ENCODE data around the gene TPSAB1.
"Not testable (repeated sequence)": the region's sequence is repeated elsewhere in the genome, so short reads cannot be mapped to it uniquely, and the experiment has no call there.

TPSAB1 gene

DNA sequence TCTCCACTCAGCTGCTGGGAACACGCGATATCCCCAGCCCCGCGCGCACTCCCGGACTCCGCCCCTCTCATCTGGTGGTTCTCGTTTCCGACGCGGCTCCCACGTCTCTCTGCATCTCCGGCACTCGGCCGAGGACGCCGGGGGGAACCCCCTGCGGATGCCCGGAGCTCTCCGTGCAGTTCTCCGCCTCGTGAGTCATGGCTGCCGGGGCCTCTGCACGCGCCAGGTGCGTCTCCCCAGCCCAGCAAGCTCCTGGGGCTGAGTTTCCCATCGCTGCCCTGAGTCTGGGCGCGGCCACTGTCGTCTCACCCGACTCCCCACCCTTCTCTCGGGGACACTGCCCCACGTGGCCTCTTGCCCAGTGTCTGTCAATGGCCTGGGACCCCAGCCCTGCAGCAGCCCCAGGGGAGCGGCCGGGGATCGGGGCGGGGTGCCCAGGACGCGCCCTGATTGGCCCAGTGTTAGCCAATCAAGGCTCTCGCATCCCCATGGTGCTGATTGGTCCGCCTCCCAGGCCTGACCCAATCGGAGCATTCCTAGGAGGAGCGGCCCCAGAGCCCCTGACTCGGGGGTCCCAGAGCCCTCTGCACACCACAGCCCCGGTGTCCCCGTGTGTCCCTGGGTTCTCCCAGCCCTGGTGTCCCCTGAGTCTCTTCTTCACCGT lies 13.3 kb downstream of the TPSAB1 start:
- DNase-seq: not testable (repeated sequence)

- DNase-seq: not testable (repeated sequence)
Observed at GRCh38 chr16:1254821-1255220, 14.3 kb downstream of the TPSAB1 start.

- not testable (repeated sequence) for DNase-seq
Observed at GRCh38 chr16:1255276-1256122, 15.0 kb downstream of the TPSAB1 start, which contains the start of gene TPSD1. TSS of gene TPSD1 (plus strand) at chr16:1256069. CDS start at chr16:1256281, 212 bp downstream.

DNA sequence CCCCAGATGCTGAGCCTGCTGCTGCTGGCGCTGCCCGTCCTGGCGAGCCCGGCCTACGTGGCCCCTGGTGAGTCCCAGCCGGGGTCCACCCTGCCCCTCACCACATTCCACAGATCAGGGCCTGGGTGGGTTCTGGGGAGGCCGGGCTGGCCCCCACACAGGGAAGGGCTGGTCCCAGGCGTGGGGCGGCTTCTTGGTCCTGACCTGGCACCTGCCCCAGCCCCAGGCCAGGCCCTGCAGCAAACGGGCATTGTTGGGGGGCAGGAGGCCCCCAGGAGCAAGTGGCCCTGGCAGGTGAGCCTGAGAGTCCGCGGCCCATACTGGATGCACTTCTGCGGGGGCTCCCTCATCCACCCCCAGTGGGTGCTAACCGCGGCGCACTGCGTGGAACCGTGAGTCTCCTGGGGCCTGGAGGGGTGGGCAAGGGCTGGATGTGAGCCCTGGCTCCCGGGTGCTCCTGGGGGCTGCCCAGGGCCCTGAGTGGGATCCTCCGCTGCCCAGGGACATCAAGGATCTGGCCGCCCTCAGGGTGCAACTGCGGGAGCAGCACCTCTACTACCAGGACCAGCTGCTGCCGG lies 15.9 kb downstream of the TPSAB1 start:
- DNase-seq: not testable (repeated sequence)

DNA sequence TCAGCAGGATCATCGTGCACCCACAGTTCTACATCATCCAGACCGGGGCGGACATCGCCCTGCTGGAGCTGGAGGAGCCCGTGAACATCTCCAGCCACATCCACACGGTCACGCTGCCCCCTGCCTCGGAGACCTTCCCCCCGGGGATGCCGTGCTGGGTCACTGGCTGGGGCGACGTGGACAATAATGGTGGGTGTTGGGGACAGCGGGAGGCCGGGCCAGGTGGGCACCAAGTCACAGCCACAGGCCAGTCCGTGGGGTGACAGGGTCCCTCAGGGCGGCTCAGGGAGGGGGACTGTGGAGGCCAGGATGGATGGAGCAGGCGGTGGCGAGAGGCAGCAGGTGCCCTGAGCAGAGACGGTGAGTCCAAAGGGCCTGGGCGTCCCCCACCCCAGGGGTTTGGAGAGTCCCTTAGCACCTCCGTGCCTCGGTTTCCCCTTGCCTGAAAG lies 16.4 kb downstream of the TPSAB1 start:
- DNase-seq: no peak

DNA sequence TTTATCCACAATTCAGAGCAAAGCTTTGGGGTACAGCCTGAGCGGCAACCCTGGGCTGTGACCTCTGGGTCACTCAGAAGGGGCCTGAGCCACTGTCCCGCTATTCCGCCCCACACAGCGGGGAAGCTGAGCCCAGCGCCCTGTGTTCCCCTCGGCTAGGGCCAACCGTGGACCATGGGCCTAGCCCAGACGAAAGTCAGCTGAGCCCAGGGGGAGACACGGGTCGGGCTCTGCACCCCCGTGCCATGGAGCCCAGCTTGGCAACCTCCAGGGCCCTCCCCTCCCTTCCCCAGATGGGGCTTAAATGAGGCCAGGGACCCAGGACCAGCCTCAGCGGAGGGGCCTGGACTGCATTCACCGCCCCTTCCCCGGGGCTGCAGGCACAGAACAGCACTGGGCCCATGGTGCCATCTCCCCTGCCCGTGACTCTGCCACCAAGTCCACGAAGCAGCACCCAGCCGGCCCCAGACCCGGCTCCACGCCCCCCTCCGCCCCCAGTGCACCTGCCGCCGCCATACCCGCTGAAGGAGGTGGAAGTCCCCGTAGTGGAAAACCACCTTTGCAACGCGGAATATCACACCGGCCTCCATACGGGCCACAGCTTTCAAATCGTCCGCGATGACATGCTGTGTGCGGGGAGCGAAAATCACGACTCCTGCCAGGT lies 17.2 kb downstream of the TPSAB1 start:
- no peak for DNase-seq

DNA sequence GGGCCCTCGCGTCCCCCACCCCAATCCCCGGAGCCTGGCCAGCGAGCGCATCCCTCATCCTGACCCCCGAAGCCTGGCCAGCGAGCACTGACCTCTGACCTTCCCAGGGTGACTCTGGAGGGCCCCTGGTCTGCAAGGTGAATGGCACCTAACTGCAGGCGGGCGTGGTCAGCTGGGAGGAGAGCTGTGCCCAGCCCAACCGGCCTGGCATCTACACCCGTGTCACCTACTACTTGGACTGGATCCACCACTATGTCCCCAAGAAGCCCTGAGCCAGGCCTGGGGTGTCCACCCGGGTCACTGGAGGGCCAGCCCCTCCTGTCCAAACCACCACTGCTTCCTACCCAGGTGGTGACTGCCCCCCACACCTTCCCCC lies 17.7 kb downstream of the TPSAB1 start:
- no peak for DNase-seq

GRCh38 chr16:1258906-1259759 lies 18.6 kb downstream of the TPSAB1 start:
- no peak for DNase-seq

- no peak for DNase-seq
Observed at GRCh38 chr16:1259760-1260068, 19.2 kb downstream of the TPSAB1 start.

GRCh38 chr16:1260101-1260680 lies 19.7 kb downstream of the TPSAB1 start:
- no peak for DNase-seq

- DNase-seq: no peak
Observed at GRCh38 chr16:1261131-1261892, 20.8 kb downstream of the TPSAB1 start.

- no peak for DNase-seq
Observed at GRCh38 chr16:1262210-1262845, 21.8 kb downstream of the TPSAB1 start.

GRCh38 chr16:1262846-1263221 lies 22.3 kb downstream of the TPSAB1 start:
- no peak for DNase-seq

GRCh38 chr16:1263591-1264344 lies 23.3 kb downstream of the TPSAB1 start:
- DNase-seq: no peak

DNA sequence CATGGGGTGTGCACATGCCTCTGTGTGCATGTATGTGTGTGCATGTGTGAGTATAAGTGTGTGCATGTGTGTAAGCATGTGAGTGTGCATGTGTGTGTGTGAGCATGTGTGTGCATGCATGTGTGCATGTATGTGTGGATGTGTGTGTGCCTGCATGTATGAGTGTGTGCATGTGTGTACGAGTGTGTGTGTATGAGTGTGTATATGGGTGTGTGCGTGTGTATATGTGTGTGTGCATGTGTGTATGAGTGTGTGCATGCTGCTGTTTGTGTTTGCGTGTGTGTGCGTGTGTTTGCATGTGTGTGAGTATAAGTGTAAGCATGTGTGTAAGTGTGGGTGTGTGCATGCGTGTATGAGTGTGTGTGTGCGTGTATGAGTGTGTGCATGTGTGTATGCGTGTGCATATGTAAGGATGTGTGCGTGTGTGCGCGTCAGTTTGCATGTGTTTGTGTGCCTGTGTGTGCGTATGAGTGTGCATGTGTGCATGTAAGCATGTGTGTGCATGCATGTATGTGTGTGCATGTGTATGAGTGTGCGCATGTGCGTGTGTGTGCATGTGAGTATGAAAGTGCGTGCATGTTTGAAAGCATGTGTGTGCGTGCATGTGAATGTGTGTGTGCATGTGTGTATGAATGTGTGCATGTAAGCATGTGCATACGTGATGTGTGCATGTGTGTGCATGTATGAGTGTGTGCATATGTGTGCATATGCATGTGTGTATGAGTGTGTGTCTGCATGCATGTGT lies 24.0 kb downstream of the TPSAB1 start:
- DNase-seq: no peak

DNA sequence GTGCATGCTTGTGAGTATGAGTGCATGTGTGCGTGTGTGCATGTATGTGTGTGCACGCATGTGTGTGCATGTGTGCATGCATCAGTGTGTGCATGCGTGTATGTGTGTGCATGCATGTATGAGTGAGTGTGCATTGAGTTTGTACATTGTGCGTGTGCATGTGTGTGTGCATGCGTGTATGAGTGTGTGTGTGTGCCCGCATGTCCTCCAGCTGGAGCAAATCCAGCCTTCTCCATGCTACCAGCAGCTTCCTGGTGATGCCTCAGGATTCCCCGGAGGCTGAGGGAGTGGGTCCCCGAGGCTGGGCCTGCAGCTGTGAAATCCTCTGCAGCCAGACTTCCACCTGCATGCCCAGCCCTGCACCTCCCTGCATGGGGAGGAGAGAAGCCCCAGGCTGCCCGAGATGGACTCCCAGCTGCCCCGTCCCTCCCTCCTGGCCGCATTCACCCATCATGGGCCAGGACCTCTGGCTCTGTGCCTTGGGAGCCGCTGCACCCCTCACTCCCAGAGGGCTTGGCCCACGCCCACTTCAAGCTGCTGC lies 24.7 kb downstream of the TPSAB1 start:
- DNase-seq: no peak

DNA sequence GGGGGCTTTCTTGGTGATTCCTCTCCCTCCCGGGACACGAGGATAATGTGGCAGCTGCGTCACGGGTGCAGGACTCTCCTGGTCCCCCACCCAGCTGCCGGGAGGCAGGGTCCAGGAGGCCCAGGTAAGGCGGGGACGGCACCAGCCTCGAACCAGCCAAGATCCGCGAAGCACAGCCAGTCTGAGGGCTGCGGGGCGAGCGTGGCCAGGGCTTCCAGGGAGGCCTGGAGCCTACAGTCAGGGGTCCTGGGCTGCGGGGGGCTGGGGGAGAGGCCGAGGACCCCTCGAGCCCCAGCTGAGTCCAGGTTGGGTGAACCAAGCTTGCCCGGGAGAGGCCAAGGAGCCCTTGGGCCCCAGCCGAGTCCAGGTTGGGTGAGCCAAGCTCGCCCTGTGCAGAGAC lies 25.3 kb downstream of the TPSAB1 start:
- DNase-seq: no peak

GRCh38 chr16:1269418-1269817 lies 28.9 kb downstream of the TPSAB1 start:
- DNase-seq: not testable (repeated sequence)

- DNase-seq: no peak
Observed at GRCh38 chr16:1271380-1271723, 30.8 kb downstream of the TPSAB1 start.

All from activated CD4-positive, alpha-beta T cell treated with anti-CD3 and anti-CD28 coated beads, Interleukin-2, amount 50 U/mL, for 1 hour (primary cell).